GM21423 (cell line): ENCODE results near the gene RPL6.

Source experiments
- ATAC-seq: cut with Tn5 transposase; IDR thresholded peaks from one replicate; pipeline ENCODE4 v1.9.1; 2021; ENCODE audit warnings: mild to moderate bottlenecking, moderate library complexity; ENCODE audit not compliant: unreplicated experiment

The RPL6 gene

GRCh38 chr12:112380663-112381405 is 28.6 kb downstream of the RPL6 start:
- no peak for ATAC-seq

- ATAC-seq = no peak
These were observed 34.3 kb downstream of the RPL6 start for GRCh38 chr12:112375105-112375504.

- ATAC-seq = no peak
These were observed 35.2 kb downstream of the RPL6 start for GRCh38 chr12:112374166-112374740.

- ATAC-seq = no peak
These were observed 38.4 kb downstream of the RPL6 start for GRCh38 chr12:112370868-112371510.

GRCh38 chr12:112370199-112370598 is 39.2 kb downstream of the RPL6 start:
- ATAC-seq = no peak

GRCh38 chr12:112368856-112369255 is 40.5 kb downstream of the RPL6 start:
- no peak for ATAC-seq

- ATAC-seq = no peak
These were observed 41.4 kb downstream of the RPL6 start for GRCh38 chr12:112367965-112368364.

- ATAC-seq = no peak
These were observed 47.1 kb downstream of the RPL6 start for GRCh38 chr12:112362310-112362709.

GRCh38 chr12:112361271-112361670 is 48.1 kb downstream of the RPL6 start:
- no peak for ATAC-seq

GRCh38 chr12:112359290-112359689 is 50.1 kb downstream of the RPL6 start:
- no peak for ATAC-seq

GRCh38 chr12:112357214-112357613 is 52.2 kb downstream of the RPL6 start:
- no peak for ATAC-seq
